Measurements from ENCODE around the gene PDE4B. TPM values are rescaled to one million over a fixed set of nuclear protein-coding genes. Genes with fewer than 3 reads are reported as not detected.

The PDE4B gene
- polyA plus RNA-seq, 1 experiment = 17.6 TPM

DNA sequence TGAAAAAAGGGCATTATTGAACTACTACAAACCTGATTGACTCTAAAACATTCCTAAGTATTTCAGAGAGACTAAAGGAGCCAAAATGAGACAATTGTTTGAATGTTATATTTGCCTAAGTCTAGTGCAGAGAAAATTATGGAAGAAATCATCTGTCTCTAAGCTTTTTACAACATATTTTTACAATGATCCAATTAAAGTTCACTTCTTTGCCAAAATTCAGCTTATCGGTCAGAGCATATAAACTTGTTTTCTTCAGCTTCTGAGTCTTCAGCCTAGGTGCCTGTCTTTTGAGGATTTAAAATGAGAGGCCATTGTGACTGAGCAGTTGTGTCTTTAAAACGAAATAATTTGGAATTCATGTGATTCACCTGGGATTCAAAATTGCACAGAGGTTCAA is 560.1 kb downstream of the PDE4B start:
- POLR2A ChIA-PET = no interaction called here
- CTCF ChIA-PET = no interaction called here
- no peak for DNase-seq (ENCODE audit: low read depth, low spot score)
- Histone ChIP-seq H3K4me3 (ENCODE audit: low read depth, low read length) (no peak overlapping the region), H3K27ac (ENCODE audit: low read depth, low read length) (no peak overlapping the region), H3K27me3 (ENCODE audit: control insufficient read depth, insufficient read depth, low read length) (no peaks in the 10 kb centered on the region), H3K9me3 (ENCODE audit: control insufficient read depth, insufficient read depth, low read length) (no peaks in the 10 kb centered on the region)
- TF ChIP-seq, protein P1, sequence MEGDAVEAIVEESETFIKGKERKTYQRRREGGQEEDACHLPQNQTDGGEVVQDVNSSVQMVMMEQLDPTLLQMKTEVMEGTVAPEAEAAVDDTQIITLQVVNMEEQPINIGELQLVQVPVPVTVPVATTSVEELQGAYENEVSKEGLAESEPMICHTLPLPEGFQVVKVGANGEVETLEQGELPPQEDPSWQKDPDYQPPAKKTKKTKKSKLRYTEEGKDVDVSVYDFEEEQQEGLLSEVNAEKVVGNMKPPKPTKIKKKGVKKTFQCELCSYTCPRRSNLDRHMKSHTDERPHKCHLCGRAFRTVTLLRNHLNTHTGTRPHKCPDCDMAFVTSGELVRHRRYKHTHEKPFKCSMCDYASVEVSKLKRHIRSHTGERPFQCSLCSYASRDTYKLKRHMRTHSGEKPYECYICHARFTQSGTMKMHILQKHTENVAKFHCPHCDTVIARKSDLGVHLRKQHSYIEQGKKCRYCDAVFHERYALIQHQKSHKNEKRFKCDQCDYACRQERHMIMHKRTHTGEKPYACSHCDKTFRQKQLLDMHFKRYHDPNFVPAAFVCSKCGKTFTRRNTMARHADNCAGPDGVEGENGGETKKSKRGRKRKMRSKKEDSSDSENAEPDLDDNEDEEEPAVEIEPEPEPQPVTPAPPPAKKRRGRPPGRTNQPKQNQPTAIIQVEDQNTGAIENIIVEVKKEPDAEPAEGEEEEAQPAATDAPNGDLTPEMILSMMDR (IDR thresholded peaks at IDR 0.05; ENCODE audit: low read depth, low read length) = no peak

DNA sequence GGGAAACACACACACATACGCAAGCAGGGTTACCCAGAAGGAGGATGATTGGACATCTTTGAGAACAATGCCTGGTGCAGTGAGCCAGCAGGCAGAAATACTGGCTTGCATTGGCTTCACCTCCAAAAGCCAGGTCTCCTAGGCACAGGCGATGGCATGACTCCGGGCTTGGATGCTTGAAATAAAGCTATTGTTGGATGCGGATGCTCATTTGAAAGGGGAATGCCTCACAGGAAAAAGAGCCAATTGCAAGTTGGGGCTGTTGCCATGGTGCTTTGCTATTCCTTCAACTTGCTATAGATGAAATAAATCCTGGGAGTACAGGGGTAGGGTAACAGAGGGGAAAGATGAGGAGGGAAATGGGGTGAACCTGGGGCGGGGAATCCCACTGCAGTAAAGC is 560.6 kb downstream of the PDE4B start:
- Histone ChIP-seq H3K27ac (ENCODE audit: low read depth, low read length) (no peak overlapping the region), H3K27me3 (ENCODE audit: control insufficient read depth, insufficient read depth, low read length) (no peaks in the 10 kb centered on the region), H3K9me3 (ENCODE audit: control insufficient read depth, insufficient read depth, low read length) (no peaks in the 10 kb centered on the region), H3K4me3 (ENCODE audit: low read depth, low read length) (no peak overlapping the region)
- TF ChIP-seq, protein P1 (IDR thresholded peaks at IDR 0.05; ENCODE audit: low read depth, low read length) = no peak
- no peak for DNase-seq (ENCODE audit: low read depth, low spot score)
- ChIA-PET POLR2A (no interaction called here), CTCF (interaction anchor here (1.0 kb wide), 1 partner anchor 83 kb away, joined by 3 read pairs; no protein-coding TSS in a partner anchor)

DNA sequence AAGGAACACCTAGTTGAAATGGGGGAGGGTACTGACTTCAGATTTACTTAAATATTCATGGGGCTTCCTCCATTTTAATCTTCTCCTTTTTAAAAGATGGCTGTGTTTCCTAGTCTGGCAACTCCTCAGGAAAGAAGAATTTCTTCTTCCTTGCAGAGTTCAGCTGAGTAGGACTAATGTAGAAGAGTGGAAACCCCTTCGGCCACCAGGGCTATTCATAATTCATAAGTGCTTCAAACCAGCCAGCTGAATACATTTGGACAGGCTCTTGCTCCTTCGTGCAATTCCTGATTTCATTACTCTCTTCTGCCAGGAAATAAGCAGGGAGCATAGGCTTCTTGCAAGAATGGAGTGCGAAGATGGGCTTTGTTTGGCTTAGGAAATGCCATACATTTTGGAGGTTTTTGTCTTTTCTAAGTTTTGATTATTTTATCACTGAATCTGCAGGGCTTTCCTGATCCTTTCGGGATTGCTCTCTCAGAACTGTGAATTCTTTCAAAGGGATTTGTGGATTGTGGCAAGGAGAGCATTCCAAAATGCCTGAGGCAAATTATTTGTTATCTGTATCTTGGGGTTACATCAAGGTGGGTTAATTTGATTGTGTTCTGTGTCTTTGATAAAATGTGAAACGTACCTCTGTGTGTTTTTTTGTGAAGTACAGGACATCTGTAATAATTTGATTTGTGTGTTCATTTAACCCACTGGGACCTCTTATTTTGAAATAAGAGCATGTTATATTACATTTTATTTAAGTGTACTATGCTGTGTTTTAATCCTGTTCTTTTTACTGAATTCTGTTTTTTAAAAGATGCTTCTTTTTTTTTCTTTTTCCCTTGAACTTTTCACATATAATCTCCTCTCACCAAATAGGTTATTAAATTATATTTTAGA is 561.9 kb downstream of the PDE4B start:
- peak overlapping the region; percentile 20 for H3K4me3 ChIP-seq (ENCODE audit: low read depth, low read length)
- ChIA-PET CTCF (interaction anchor here (1.0 kb wide), 1 partner anchor 82 kb away, joined by 3 read pairs; no protein-coding TSS in a partner anchor), POLR2A (interaction anchor here (0.7 kb wide), 1 partner anchor 80 kb away, joined by 5 read pairs; no protein-coding TSS in a partner anchor)
- no peak for DNase-seq (ENCODE audit: low read depth, low spot score)
- no peaks in the 10 kb centered on the region for H3K9me3 ChIP-seq (ENCODE audit: control insufficient read depth, insufficient read depth, low read length)
- no peak overlapping the region for H3K27ac ChIP-seq (ENCODE audit: low read depth, low read length)
- TF ChIP-seq, protein P1 (IDR thresholded peaks at IDR 0.05; ENCODE audit: low read depth, low read length) = no peak
- no peaks in the 10 kb centered on the region for H3K27me3 ChIP-seq (ENCODE audit: control insufficient read depth, insufficient read depth, low read length)

DNA sequence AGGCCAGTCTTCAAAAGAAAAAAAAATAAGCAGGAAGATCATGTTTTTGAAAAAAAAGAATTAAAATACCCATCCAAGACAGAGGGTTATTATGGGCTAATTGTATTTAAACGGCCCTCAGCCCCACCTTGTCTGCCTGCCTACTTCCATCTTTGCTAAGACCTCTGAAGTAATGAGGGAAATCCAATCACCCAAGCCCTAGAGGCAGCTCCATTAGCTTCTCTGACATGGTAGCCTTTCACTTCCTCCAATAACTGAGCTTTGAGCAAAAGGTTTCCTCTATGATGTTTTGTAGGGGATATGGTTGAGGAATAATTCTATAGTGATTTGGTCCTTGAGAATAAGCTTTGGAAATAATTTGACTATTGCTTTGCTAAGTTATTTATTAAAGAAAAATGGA is 563.1 kb downstream of the PDE4B start:
- Histone ChIP-seq H3K9me3 (ENCODE audit: control insufficient read depth, insufficient read depth, low read length) (no peaks in the 10 kb centered on the region), H3K4me3 (ENCODE audit: low read depth, low read length) (no peak overlapping the region), H3K27me3 (ENCODE audit: control insufficient read depth, insufficient read depth, low read length) (no peaks in the 10 kb centered on the region), H3K27ac (ENCODE audit: low read depth, low read length) (no peak overlapping the region)
- no peak for DNase-seq (ENCODE audit: low read depth, low spot score)
- ChIA-PET CTCF (interaction anchor here (1.4 kb wide), 1 partner anchor 90 kb away, joined by 4 read pairs; no protein-coding TSS in a partner anchor), POLR2A (no interaction called here)
- TF ChIP-seq, protein P1 (IDR thresholded peaks at IDR 0.05; ENCODE audit: low read depth, low read length) = no peak

DNA sequence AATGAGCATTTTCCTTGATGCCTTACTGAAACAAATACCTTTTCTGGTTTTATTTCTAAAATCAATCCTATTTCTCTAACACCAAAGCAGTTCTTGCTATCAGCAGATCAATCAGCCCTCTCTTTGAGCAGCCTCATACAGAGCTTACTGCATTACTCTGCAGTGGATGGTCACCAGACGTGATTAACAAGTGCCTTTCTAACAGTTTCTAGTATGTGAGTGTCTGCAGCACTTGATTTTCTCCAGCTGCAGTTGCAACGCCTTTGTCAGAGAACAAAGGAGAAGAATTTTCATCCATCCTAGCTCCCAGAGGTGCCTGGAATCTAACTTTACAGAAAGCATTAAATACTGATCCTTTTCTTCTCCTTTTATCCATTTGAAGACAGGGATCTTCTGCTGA is 563.9 kb downstream of the PDE4B start:
- Histone ChIP-seq H3K4me3 (ENCODE audit: low read depth, low read length) (no peak overlapping the region), H3K9me3 (ENCODE audit: control insufficient read depth, insufficient read depth, low read length) (no peaks in the 10 kb centered on the region), H3K27me3 (ENCODE audit: control insufficient read depth, insufficient read depth, low read length) (no peaks in the 10 kb centered on the region), H3K27ac (ENCODE audit: low read depth, low read length) (no peak overlapping the region)
- TF ChIP-seq, protein P1 (IDR thresholded peaks at IDR 0.05; ENCODE audit: low read depth, low read length) = no peak
- DNase-seq (ENCODE audit: low read depth, low spot score) = no peak
- ChIA-PET CTCF (interaction anchor here (1.4 kb wide), 1 partner anchor 89 kb away, joined by 4 read pairs; no protein-coding TSS in a partner anchor), POLR2A (no interaction called here)
